HCT116 (cell line): ENCODE data around the gene RUFY1. TPM values are rescaled to one million over a fixed set of nuclear protein-coding genes. Genes with fewer than 3 reads are reported as not detected.

Experiments
- ATAC-seq: fragments of 200-7000 bp; cut with Tn5 transposase; 2 replicates; pipeline ENCODE4 v1.9.1; 2020; ENCODE audit warnings: mild to moderate bottlenecking, moderate library complexity
- BruUV-seq: library from RNA; stranded (reverse); fragments of 400-500 nt; replicated peaks from 2 replicates; lab custom pipeline; 2021; lab: Mats Ljungman, UMichigan
- CTCF ChIA-PET: fragments of 300-600 bp; sonication (Branson Sonifier 250); formaldehyde crosslinking; loops from one replicate; lab custom pipeline; 2021; ENCODE audit warnings: antibody characterized with exemption; lab: Charles Lee
- POLR2A ChIA-PET: fragments of 300-600, 350-600 bp; sonication (Branson Sonifier 250); formaldehyde crosslinking; loops from one replicate; lab custom pipeline; 2021; ENCODE audit warnings: antibody characterized with exemption; lab: Charles Lee
- RAD21 ChIA-PET, 2 experiments: fragments of 300-600 bp; sonication (Branson Sonifier 250); formaldehyde crosslinking; loops; one replicate each; lab custom pipeline; 2023; ENCODE audit warnings: low total read pairs in 2 of 2; ENCODE audit not compliant: uncharacterized antibody in 2 of 2, unreplicated experiment in 2 of 2, low non-redundant PET in 1 of 2; lab: Charles Lee
- DNase-seq: peaks from one replicate; pipeline ENCODE4 v3.0.0-alpha.2; 2010; ENCODE audit warnings: low read depth, low spot score
- H2AFZ ChIP-seq: fragments of 200-600 bp; shearing (Covaris generic), sonication (generic); 2 replicates; pipeline ENCODE4 v1.6.1; 2017; ENCODE audit warnings: low read depth, mixed run types, mixed read lengths, antibody characterized with exemption, low read length; ENCODE audit not compliant: poor library complexity, severe bottlenecking
- H3K27ac ChIP-seq: 2 replicates; pipeline ENCODE4 v1.5.1; 2012; ENCODE audit warnings: low read depth, low read length
- H3K27me3 ChIP-seq: fragments of 200-600 bp; sonication (generic); 2 replicates; pipeline ENCODE4 v1.6.1; 2016; ENCODE audit warnings: mixed run types, low read length, mixed read lengths; ENCODE audit not compliant: insufficient read depth
- H3K36me3 ChIP-seq, 2 experiments: fragments of 200-500 bp in 1 of 2; fragments of 200-600 bp in 1 of 2; sonication (Bioruptor generic) in 1 of 2; sonication (generic) in 1 of 2; 2 replicates each; pipeline versions ENCODE4 v1.5.1 to v1.6.1; 2014 to 2016; ENCODE audit warnings: low read length in 2 of 2, inconsistent platforms in 1 of 2, mixed read lengths in 1 of 2, mixed run types in 1 of 2; ENCODE audit not compliant: insufficient read depth in 2 of 2, control insufficient read depth in 1 of 2
- H3K4me1 ChIP-seq, 2 experiments: fragments of 200-600 bp in 1 of 2; sonication (generic) in 1 of 2; 2 replicates each; pipeline versions ENCODE4 v1.5.1 to v1.6.1; 2012 to 2017; ENCODE audit warnings: low read length in 2 of 2, inconsistent platforms in 1 of 2, mild to moderate bottlenecking in 1 of 2, mixed read lengths in 1 of 2, mixed run types in 1 of 2, moderate library complexity in 1 of 2; ENCODE audit not compliant: insufficient read depth in 2 of 2, control insufficient read depth in 1 of 2
- H3K4me2 ChIP-seq: fragments of 200-600 bp; sonication (generic); 2 replicates; pipeline ENCODE4 v1.6.1; 2017; ENCODE audit warnings: mixed run types, low read length, mixed read lengths
- H3K4me3 ChIP-seq, 2 experiments: fragments of 200-600 bp in 1 of 2; sonication (generic) in 1 of 2; replicated peaks in 1 of 2; 2 replicates each; pipeline ENCODE4 v1.5.1; 2011 to 2016; ENCODE audit warnings: low read length in 2 of 2, control low read depth in 1 of 2, low read depth in 1 of 2, mild to moderate bottlenecking in 1 of 2, mixed read lengths in 1 of 2, mixed run types in 1 of 2
- H3K79me2 ChIP-seq: fragments of 200-600 bp; sonication (generic); 2 replicates; pipeline ENCODE4 v1.6.1; 2017; ENCODE audit warnings: mild to moderate bottlenecking, mixed run types, low read length, moderate library complexity, mixed read lengths; ENCODE audit not compliant: insufficient read depth
- H3K9ac ChIP-seq: fragments of 200-600 bp; sonication (generic); 2 replicates; pipeline ENCODE4 v1.6.1; 2016; ENCODE audit warnings: low read length, mixed read lengths
- H3K9me2 ChIP-seq: fragments of 200-600 bp; sonication (generic), shearing (Covaris generic); 2 replicates; pipeline ENCODE4 v1.6.1; 2017; ENCODE audit warnings: mixed run types, mild to moderate bottlenecking, moderate library complexity; ENCODE audit not compliant: insufficient read depth
- H3K9me3 ChIP-seq, 2 experiments: fragments of 200-500 bp in 1 of 2; fragments of 200-600 bp in 1 of 2; sonication (Bioruptor generic) in 1 of 2; sonication (generic) in 1 of 2; 2 replicates each; pipeline ENCODE4 v1.6.1; 2014 to 2017; ENCODE audit warnings: low read length in 2 of 2, mixed read lengths in 2 of 2, inconsistent platforms in 1 of 2, low read depth in 1 of 2, mild to moderate bottlenecking in 1 of 2, mixed run types in 1 of 2, moderate library complexity in 1 of 2; ENCODE audit not compliant: control insufficient read depth in 1 of 2, insufficient read depth in 1 of 2
- H4K20me1 ChIP-seq: fragments of 200-600 bp; sonication (generic), shearing (Covaris generic); 2 replicates; pipeline ENCODE4 v1.6.1; 2017; ENCODE audit warnings: mixed run types, mild to moderate bottlenecking, moderate library complexity; ENCODE audit not compliant: insufficient read depth
- CEBPB ChIP-seq: IDR thresholded peaks from 2 replicates; pipeline ENCODE4 v1.6.1; 2012; ENCODE audit warnings: low read depth
- EGR1 ChIP-seq: IDR thresholded peaks from 2 replicates; pipeline ENCODE4 v1.6.1; 2012; ENCODE audit warnings: low read depth
- ELF1 ChIP-seq: IDR thresholded peaks from 2 replicates; pipeline ENCODE4 v1.6.1; 2012; ENCODE audit warnings: low read depth, borderline replicate concordance
- FOSL1 ChIP-seq: IDR thresholded peaks from 2 replicates; pipeline ENCODE4 v1.6.1; 2012; ENCODE audit warnings: low read depth
- JUND ChIP-seq: IDR thresholded peaks from 2 replicates; pipeline ENCODE4 v1.6.1; 2012
- POLR2AphosphoS5 ChIP-seq: IDR thresholded peaks from 2 replicates; pipeline ENCODE4 v1.6.1; 2011; ENCODE audit warnings: mild to moderate bottlenecking, low read depth, low read length, moderate library complexity
- RAD21 ChIP-seq: IDR thresholded peaks from 2 replicates; pipeline ENCODE4 v1.6.1; 2012; ENCODE audit warnings: low read depth, mild to moderate bottlenecking
- REST ChIP-seq: IDR thresholded peaks from 2 replicates; pipeline ENCODE4 v1.6.1; 2012; ENCODE audit warnings: low read depth
- SIN3A ChIP-seq: IDR thresholded peaks from 2 replicates; pipeline ENCODE4 v1.6.1; 2012; ENCODE audit warnings: low read depth
- SP1 ChIP-seq: IDR thresholded peaks from 2 replicates; pipeline ENCODE4 v1.6.1; 2012; ENCODE audit warnings: low read depth
- SRF ChIP-seq: IDR thresholded peaks from 2 replicates; pipeline ENCODE4 v1.6.1; 2012; ENCODE audit warnings: low read depth
- TCF7L2 ChIP-seq: IDR thresholded peaks from 2 replicates; pipeline ENCODE4 v1.7.0; 2011; ENCODE audit warnings: borderline replicate concordance, inconsistent platforms; ENCODE audit not compliant: insufficient read depth, insufficient read length; ENCODE audit errors: extremely low read depth
- ZBTB33 ChIP-seq: IDR thresholded peaks from 2 replicates; pipeline ENCODE4 v1.6.1; 2011; ENCODE audit warnings: mild to moderate bottlenecking, low read length, moderate library complexity; ENCODE audit not compliant: insufficient replicate concordance; ENCODE audit errors: extremely low read depth
- ZFX ChIP-seq: fragments of 450-650 bp; IDR thresholded peaks from 2 replicates; pipeline ENCODE4 v1.6.1; 2017
- ZNF274 ChIP-seq: fragments of 200-500 bp; sonication (Bioruptor generic); IDR thresholded peaks from 2 replicates; pipeline ENCODE4 v1.6.1; 2014; ENCODE audit warnings: mild to moderate bottlenecking, low read depth, low read length, inconsistent platforms
- intact Hi-C: fragments of 100-400 bp; cut with micrococcal nuclease; formaldehyde crosslinking; loops from 2 replicates; pipeline ENCODE4 v1.10.0; 2022
- total RNA-seq: library from RNA; stranded (reverse); gene quantifications from one replicate; pipeline ENCODE4 v1.2.1, GENCODE V29; 2021; ENCODE audit not compliant: unreplicated experiment
- TF ChIP-seq, protein P1 (sequence below): IDR thresholded peaks from 2 replicates; pipeline ENCODE4 v1.6.1; 2012
- TF ChIP-seq, protein P2 (sequence below), 3 experiments: fragments of 200-600 bp in 1 of 3; sonication (generic) in 1 of 3; IDR thresholded peaks in 2 of 3; conservative IDR thresholded peaks in 1 of 3; 2 replicates each; pipeline ENCODE4 v1.5.1; 2012 to 2017; ENCODE audit warnings: low read depth in 2 of 3, low read length in 2 of 3, antibody characterized with exemption in 1 of 3, borderline replicate concordance in 1 of 3, control low read depth in 1 of 3, mild to moderate bottlenecking in 1 of 3, mixed read lengths in 1 of 3, mixed run types in 1 of 3, moderate library complexity in 1 of 3; ENCODE audit not compliant: insufficient read depth in 1 of 3
- TF ChIP-seq, protein P3 (sequence below): IDR thresholded peaks from 2 replicates; pipeline ENCODE4 v1.6.1; 2012

Gene RUFY1
- total RNA-seq, 1 experiment from 2014 or later, result 32.9 TPM

DNA sequence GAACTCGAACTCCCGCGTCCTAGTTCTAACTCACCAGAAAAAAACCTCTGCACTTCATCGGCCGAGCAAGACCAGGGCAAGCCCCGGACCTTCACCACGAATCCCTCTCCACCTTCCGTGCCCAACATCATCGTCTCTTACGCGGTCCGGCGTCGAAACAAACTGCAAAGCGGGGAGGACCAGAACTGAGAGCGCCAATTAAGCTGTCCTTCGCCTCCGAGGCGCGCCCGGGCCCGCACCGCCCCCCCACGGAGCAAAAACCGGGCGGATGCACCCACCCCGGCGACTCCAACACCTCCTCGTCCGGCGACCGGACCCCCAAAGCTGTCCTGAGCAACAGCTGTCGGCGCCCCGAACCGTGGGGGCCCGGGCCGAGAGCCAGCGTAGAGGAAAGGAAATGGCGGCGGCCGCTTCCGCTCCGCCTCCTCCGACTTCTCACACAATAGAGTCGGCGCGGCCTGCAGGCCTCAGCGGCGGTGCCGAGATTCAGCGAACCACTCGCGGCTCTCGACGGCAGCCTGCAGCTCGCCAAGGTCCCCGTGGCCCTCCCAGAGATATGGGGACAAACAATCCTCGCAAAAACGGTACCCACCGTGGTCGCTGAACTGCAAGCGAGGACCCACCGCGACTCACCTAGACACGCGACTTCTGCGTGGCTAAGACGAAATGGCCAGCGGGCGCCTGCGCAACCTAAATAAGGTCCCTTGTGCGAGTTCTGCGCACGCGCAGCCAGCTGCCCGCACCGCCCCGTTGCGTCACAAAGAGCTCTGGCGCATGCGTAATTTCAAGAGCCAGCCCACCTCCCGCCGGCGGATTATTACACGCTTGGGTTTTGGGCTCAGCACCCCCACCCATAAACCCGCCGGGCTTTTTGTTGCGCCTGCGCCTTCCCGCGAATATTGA lies 72.9 kb downstream of the RUFY1 start, which contains the start of gene HNRNPH1:
TSS of gene HNRNPH1 (minus strand) at position 669 of the 903 bp plus-strand sequence. CDS start at position 131, 538 bp downstream.
- Histone ChIP-seq H3K36me3 (peaks cover 35 to 40% of the 10 kb centered on the region in 2 experiments), H3K9me3 (no peaks in the 10 kb centered on the region), H3K4me3 (peak within 1 kb of the TSS; percentile 91 to 98), H4K20me1 (peaks cover 44% of the 10 kb centered on the region), H3K27ac (peak within 1 kb of the TSS; percentile 97), H3K79me2 (peaks cover 51% of the 10 kb centered on the region), H3K4me1 (peaks cover 21 to 35% of the 10 kb centered on the region in 2 experiments), H3K4me2 (peak within 1 kb of the TSS; percentile 92), H2AFZ (no peak within 1 kb of the TSS), H3K27me3 (no peaks in the 10 kb centered on the region), H3K9me2 (no peaks in the 10 kb centered on the region), H3K9ac (peak within 1 kb of the TSS; percentile 100)
- ChIA-PET POLR2A (interaction anchor here (0.6 to 3.5 kb wide), 31 partner anchors 9 to 1419 kb away, joined by 3 to 63 read pairs (median 5); partner anchors contain the start of genes CBY3, HNRNPAB, MAML1 and RUFY1), RAD21 (no interaction called here), CTCF (interaction anchor here (1.0 to 1.4 kb wide), 5 partner anchors 10 to 66 kb away, joined by 3 to 7 read pairs (median 4); no protein-coding TSS in a partner anchor)
- ATAC-seq (peak; percentile 77), DNase-seq (peak; percentile 97)
- intact Hi-C loops, result loop anchor here (1.0 to 5.0 kb wide), 3 partner anchors 44 to 76 kb away; no protein-coding TSS in a partner anchor
- no TSS peak for BruUV-seq
- no peak for TF ChIP-seq SRF
- TF ChIP-seq SIN3A, result no peak
- peak; percentile 100 for TF ChIP-seq POLR2AphosphoS5
- no peak for TF ChIP-seq ZNF274
- no peak for TF ChIP-seq ELF1
- TF ChIP-seq, protein P1, sequence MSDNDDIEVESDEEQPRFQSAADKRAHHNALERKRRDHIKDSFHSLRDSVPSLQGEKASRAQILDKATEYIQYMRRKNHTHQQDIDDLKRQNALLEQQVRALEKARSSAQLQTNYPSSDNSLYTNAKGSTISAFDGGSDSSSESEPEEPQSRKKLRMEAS, result no peak
- TF ChIP-seq, protein P2, sequence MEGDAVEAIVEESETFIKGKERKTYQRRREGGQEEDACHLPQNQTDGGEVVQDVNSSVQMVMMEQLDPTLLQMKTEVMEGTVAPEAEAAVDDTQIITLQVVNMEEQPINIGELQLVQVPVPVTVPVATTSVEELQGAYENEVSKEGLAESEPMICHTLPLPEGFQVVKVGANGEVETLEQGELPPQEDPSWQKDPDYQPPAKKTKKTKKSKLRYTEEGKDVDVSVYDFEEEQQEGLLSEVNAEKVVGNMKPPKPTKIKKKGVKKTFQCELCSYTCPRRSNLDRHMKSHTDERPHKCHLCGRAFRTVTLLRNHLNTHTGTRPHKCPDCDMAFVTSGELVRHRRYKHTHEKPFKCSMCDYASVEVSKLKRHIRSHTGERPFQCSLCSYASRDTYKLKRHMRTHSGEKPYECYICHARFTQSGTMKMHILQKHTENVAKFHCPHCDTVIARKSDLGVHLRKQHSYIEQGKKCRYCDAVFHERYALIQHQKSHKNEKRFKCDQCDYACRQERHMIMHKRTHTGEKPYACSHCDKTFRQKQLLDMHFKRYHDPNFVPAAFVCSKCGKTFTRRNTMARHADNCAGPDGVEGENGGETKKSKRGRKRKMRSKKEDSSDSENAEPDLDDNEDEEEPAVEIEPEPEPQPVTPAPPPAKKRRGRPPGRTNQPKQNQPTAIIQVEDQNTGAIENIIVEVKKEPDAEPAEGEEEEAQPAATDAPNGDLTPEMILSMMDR (IDR thresholded peaks at IDR 0.05 in 2 of 3, conservative IDR thresholded peaks at IDR 0.05 in 1 of 3; ENCODE audit: borderline replicate concordance in 1 of 3, insufficient read depth in 1 of 3, low read depth in 2 of 3, low read length in 2 of 3), result no peak
- peak; percentile 98 for TF ChIP-seq ZFX
- no peak for TF ChIP-seq SP1
- no peak for TF ChIP-seq ZBTB33
- TF ChIP-seq CEBPB, result no peak
- no peak for TF ChIP-seq FOSL1
- TF ChIP-seq REST, result no peak
- TF ChIP-seq, protein P3, sequence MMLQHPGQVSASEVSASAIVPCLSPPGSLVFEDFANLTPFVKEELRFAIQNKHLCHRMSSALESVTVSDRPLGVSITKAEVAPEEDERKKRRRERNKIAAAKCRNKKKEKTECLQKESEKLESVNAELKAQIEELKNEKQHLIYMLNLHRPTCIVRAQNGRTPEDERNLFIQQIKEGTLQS, result no peak
- no peak for TF ChIP-seq RAD21
- no peak for TF ChIP-seq EGR1
- TF ChIP-seq JUND, result no peak
- TF ChIP-seq TCF7L2, result no peak
